HEK293T (cell line): Measurements from ENCODE around the gene IGSF8.

Source experiments
- ARNT ChIP-seq: fragments of 450-650 bp; IDR thresholded peaks from 2 replicates; pipeline ENCODE4 v1.6.1; 2017; ENCODE audit warnings: mild to moderate bottlenecking
- ELF4 ChIP-seq: fragments of 450-650 bp; IDR thresholded peaks from 2 replicates; pipeline ENCODE4 v1.6.1; 2017; ENCODE audit warnings: antibody characterized with exemption
- FOXA1 ChIP-seq: fragments of 450-650 bp; IDR thresholded peaks from 2 replicates; pipeline ENCODE4 v1.6.1; 2016; ENCODE audit warnings: mild to moderate bottlenecking
- FOXM1 ChIP-seq: fragments of 450-650 bp; IDR thresholded peaks from 2 replicates; pipeline ENCODE4 v1.6.1; 2017; ENCODE audit warnings: mild to moderate bottlenecking, borderline replicate concordance
- HDGF ChIP-seq: fragments of 450-650 bp; IDR thresholded peaks from 2 replicates; pipeline ENCODE4 v1.6.1; 2017; ENCODE audit warnings: antibody characterized with exemption, borderline replicate concordance
- LEF1 ChIP-seq: fragments of 450-650 bp; IDR thresholded peaks from 2 replicates; pipeline ENCODE4 v1.6.1; 2017; ENCODE audit warnings: mild to moderate bottlenecking, borderline replicate concordance
- NFRKB ChIP-seq: fragments of 450-650 bp; IDR thresholded peaks from 2 replicates; pipeline ENCODE4 v1.6.1; 2016; ENCODE audit warnings: mild to moderate bottlenecking, moderate library complexity
- PKNOX1 ChIP-seq: fragments of 450-650 bp; IDR thresholded peaks from 2 replicates; pipeline ENCODE4 v1.6.1; 2016
- SP1 ChIP-seq: fragments of 450-650 bp; IDR thresholded peaks from 2 replicates; pipeline ENCODE4 v1.6.1; 2017
- SUZ12 ChIP-seq: fragments of 450-650 bp; IDR thresholded peaks from 2 replicates; pipeline ENCODE4 v1.6.1; 2016; ENCODE audit warnings: mild to moderate bottlenecking

DNA sequence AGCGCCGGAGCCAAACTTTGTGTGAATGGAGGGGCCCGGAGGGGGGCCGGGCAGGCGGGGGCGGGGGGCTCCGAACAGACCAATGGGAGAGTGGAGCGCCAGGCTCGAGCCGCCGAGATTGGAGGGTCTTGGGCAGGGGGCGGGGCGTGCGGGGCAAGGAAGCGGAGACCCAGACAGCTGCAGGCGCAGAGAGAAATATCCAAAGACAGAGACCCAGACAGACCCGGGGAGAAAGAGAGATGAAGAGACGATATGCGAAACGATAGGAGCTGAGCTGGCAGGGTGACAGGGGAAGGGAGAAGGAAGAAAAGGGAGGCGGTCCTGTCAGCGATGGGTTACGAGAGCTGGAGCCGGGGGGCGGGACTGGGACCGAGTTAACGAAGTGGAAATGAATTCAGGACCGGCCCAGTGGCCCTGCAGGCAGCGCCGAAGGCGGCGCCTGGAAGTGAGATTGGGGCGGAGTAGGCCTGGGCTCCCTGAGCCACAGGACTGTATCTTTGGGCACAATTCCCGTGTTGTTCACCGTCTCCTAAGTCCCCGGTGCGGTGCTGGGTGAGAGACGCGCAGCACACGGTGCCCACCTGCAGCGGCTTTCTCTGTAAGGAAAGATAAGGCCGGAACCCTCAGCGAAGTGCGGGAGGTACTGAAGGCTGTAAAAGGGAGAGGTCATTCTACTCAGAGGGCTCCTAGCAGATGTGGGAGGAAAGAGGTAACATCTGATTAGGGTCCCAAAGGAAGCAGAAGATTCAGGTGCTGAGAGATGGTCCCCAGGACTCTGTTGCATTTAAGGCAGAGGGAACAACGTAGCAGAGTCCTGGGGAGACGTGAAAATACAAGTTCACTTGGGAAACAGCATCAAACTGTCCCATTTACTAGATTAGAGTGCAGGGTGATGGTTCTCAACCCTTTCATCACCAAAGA is 27.9 kb downstream of the IGSF8 start:
- TF ChIP-seq SUZ12 (no peak), FOXA1 (no peak), NFRKB (no peak), HDGF (no peak), FOXM1 (no peak), LEF1 (no peak), ARNT (no peak), ELF4 (no peak), SP1 (no peak), PKNOX1 (no peak)
